ENCODE results near the gene CYP2A6. TPM values are rescaled to one million over a fixed set of nuclear protein-coding genes. Genes with fewer than 3 reads are reported as not detected.

The CYP2A6 gene
- total RNA-seq, 1 donor from 2014 or later = not detected

- H3K27ac Mint-ChIP-seq = peak overlapping the region; percentile 92
- ATAC-seq (ENCODE audit: low read depth) = no peak
- H3K36me3 Mint-ChIP-seq (ENCODE audit: low read depth) = peaks cover 72% of the 10 kb centered on the region
- no peaks in the 10 kb centered on the region for H3K9me3 Mint-ChIP-seq
- H3K27me3 Mint-ChIP-seq = no peaks in the 10 kb centered on the region
- DNase-seq = no peak
- peaks cover 89% of the 10 kb centered on the region for H3K4me1 Mint-ChIP-seq
- ChIA-PET CTCF (no interaction called here), POLR2A (interaction anchor here (0.6 to 9.6 kb wide), 6 partner anchors 9 to 111 kb away, joined by 3 to 287 read pairs (median 6); partner anchors contain the start of genes ACTMAP, MIA, NUMBL and RAB4B)
- H3K4me3 Mint-ChIP-seq = peak overlapping the region; percentile 72
- intact Hi-C loops (cut with micrococcal nuclease) = no loop called here
- no peak for TF ChIP-seq CTCF (IDR thresholded peaks at IDR 0.05)
Observed at GRCh38 chr19:40801426-40802299, 48.6 kb downstream of the CYP2A6 start.

- H3K9me3 Mint-ChIP-seq = no peaks in the 10 kb centered on the region
- peaks cover 88% of the 10 kb centered on the region for H3K4me1 Mint-ChIP-seq
- H3K4me3 Mint-ChIP-seq = peak overlapping the region; percentile 93
- no peaks in the 10 kb centered on the region for H3K27me3 Mint-ChIP-seq
- peaks cover 73% of the 10 kb centered on the region for H3K36me3 Mint-ChIP-seq (ENCODE audit: low read depth)
- intact Hi-C loops (cut with micrococcal nuclease) = no loop called here
- CTCF ChIA-PET = no interaction called here
- DNase-seq = no peak
- POLR2A ChIA-PET = interaction anchor here (0.6 to 9.6 kb wide), 4 partner anchors 24 to 110 kb away, joined by 5 to 287 read pairs (median 45); partner anchors contain the start of genes ACTMAP, MIA, NUMBL and RAB4B
- no peak for ATAC-seq (ENCODE audit: low read depth)
- no peak for TF ChIP-seq CTCF (IDR thresholded peaks at IDR 0.05)
- H3K27ac Mint-ChIP-seq = no peak overlapping the region
Observed at GRCh38 chr19:40800997-40801377, 49.3 kb downstream of the CYP2A6 start.

DNA sequence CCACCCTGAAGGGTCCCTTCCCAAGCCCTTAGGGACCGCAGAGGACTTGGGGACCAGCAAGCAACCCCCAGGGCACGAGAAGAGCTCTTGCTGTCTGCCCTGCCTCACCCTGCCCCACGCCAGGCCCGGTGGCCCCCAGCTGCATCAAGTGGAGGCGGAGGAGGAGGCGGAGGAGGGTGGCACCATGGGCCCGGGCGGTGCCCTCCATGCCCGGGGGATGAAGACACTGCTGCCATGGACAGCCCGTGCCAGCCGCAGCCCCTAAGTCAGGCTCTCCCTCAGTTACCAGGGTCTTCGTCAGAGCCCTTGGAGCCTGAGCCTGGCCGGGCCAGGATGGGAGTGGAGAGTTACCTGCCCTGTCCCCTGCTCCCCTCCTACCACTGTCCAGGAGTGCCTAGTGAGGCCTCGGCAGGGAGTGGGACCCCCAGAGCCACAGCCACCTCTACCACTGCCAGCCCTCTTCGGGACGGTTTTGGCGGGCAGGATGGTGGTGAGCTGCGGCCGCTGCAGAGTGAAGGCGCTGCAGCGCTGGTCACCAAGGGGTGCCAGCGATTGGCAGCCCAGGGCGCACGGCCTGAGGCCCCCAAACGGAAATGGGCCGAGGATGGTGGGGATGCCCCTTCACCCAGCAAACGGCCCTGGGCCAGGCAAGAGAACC lies 49.8 kb downstream of the CYP2A6 start:
- H3K27me3 Mint-ChIP-seq = no peaks in the 10 kb centered on the region
- CTCF ChIA-PET = no interaction called here
- no peak for TF ChIP-seq CTCF (IDR thresholded peaks at IDR 0.05)
- peaks cover 73% of the 10 kb centered on the region for H3K36me3 Mint-ChIP-seq (ENCODE audit: low read depth)
- H3K9me3 Mint-ChIP-seq = no peaks in the 10 kb centered on the region
- intact Hi-C loops (cut with micrococcal nuclease) = no loop called here
- H3K27ac Mint-ChIP-seq = peak overlapping the region; percentile 90
- H3K4me3 Mint-ChIP-seq = peak overlapping the region; percentile 93
- ATAC-seq (ENCODE audit: low read depth) (no peak), DNase-seq (no peak)
- POLR2A ChIA-PET = interaction anchor here (0.7 to 9.6 kb wide), 4 partner anchors 12 to 110 kb away, joined by 4 to 287 read pairs (median 45); partner anchors contain the start of genes ACTMAP, MIA, NUMBL and RAB4B
- H3K4me1 Mint-ChIP-seq = peaks cover 83% of the 10 kb centered on the region

DNA sequence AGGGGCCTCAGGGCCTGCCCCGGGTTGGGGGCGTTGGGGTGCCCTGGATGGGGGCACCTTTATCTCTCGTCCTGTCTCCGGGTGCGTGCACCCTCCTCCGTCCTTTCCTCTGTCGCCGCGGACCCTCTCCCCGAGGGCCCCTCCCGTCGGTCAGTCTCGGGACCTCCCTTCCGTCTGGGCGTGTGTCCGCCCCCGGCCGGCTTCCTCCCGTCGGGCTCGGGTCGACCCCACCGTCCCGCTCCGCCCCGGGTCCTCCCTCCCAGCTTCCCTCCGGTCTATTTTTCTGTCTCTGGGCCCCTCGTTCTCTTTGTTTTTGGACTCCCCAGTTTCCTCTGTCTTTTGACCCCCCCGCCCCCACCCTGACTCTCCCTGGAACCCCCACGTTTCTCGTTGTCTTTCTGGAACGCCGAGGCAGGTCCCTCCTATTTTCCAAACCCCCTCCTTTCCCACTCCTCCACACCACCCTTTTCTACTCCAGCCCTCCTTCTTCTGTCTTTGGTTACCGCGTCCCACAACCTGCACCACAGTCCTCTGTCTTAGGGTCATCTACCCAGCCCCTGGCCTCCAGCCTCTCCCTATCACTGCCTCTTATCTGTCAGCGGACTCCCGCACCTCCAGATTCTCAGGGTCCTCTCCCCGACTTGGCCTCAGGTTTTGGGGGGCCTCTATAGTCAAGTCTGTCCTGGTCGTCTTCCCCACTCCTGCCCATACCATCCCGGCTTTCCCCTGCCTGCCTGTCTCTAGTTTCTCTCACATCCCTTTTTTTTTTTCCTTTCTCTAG lies 50.5 kb downstream of the CYP2A6 start:
- ChIA-PET POLR2A (interaction anchor here (0.7 to 9.6 kb wide), 11 partner anchors 12 to 463 kb away, joined by 4 to 287 read pairs (median 9); partner anchors contain the start of genes ACTMAP, COQ8B, ITPKC and MIA), CTCF (interaction anchor here (1.4 kb wide), 1 partner anchor 49 kb away, joined by 4 read pairs; the partner anchor contains the start of gene ACTMAP)
- intact Hi-C loops (cut with micrococcal nuclease) = loop anchor here (2.0 to 5.0 kb wide), 3 partner anchors 192 to 463 kb away; partner anchors contain the start of gene SERTAD3
- no peak for ATAC-seq (ENCODE audit: low read depth)
- TF ChIP-seq CTCF (IDR thresholded peaks at IDR 0.05) = no peak
- H3K27me3 Mint-ChIP-seq = no peaks in the 10 kb centered on the region
- H3K4me1 Mint-ChIP-seq = peaks cover 75% of the 10 kb centered on the region
- peak overlapping the region; percentile 90 for H3K27ac Mint-ChIP-seq
- H3K4me3 Mint-ChIP-seq = peak overlapping the region; percentile 93
- peaks cover 67% of the 10 kb centered on the region for H3K36me3 Mint-ChIP-seq (ENCODE audit: low read depth)
- no peaks in the 10 kb centered on the region for H3K9me3 Mint-ChIP-seq
- DNase-seq = no peak
